Panc1 (cell line): Measurements from ENCODE around the gene FAM163B. TPM values are rescaled to one million over a fixed set of nuclear protein-coding genes. Genes with fewer than 3 reads are reported as not detected.

Source experiments
- ATAC-seq: fragments of 200-7000 bp; cut with Tn5 transposase; 2 replicates; pipeline ENCODE4 v1.9.1; 2020; ENCODE audit warnings: mild to moderate bottlenecking, moderate library complexity
- Bru-seq: library from RNA; stranded (reverse); fragments of 400-500 nt; gene quantifications from one replicate; lab custom pipeline; 2021; lab: Mats Ljungman, UMichigan
- BruChase-seq, 2 experiments: library from RNA; stranded (reverse); fragments of 400-500 nt; gene quantifications; one replicate each; lab custom pipeline; 2021; lab: Mats Ljungman, UMichigan
- BruUV-seq: library from RNA; stranded (reverse); fragments of 400-500 nt; replicated peaks from 2 replicates; lab custom pipeline; 2021; lab: Mats Ljungman, UMichigan
- CTCF ChIA-PET: fragments of 300-600 bp; sonication (Branson Sonifier 250); formaldehyde crosslinking; loops from one replicate; lab custom pipeline; 2022; ENCODE audit warnings: antibody characterized with exemption; lab: Charles Lee
- POLR2A ChIA-PET: fragments of 300-600 bp; sonication (Branson Sonifier 250); formaldehyde crosslinking; loops from one replicate; lab custom pipeline; 2022; ENCODE audit warnings: antibody characterized with exemption; lab: Charles Lee
- DNase-seq: peaks from one replicate; pipeline ENCODE4 v3.0.0-alpha.2; 2010; ENCODE audit warnings: low read depth, low spot score
- H3K27ac ChIP-seq: 2 replicates; pipeline ENCODE4 v1.5.1; 2011; ENCODE audit warnings: mild to moderate bottlenecking, low read length, inconsistent platforms
- H3K27me3 ChIP-seq: fragments of 200-500 bp; sonication (Bioruptor generic); 2 replicates; pipeline ENCODE4 v1.6.0; 2014; ENCODE audit warnings: low read length, inconsistent platforms; ENCODE audit not compliant: control insufficient read depth, insufficient read depth
- H3K36me3 ChIP-seq: fragments of 200-500 bp; sonication (Bioruptor generic); 2 replicates; pipeline ENCODE4 v1.5.1; 2014; ENCODE audit warnings: inconsistent platforms, mild to moderate bottlenecking, low read length, moderate library complexity; ENCODE audit not compliant: control insufficient read depth, insufficient read depth
- H3K4me1 ChIP-seq: 2 replicates; pipeline ENCODE4 v1.5.1; 2011; ENCODE audit warnings: inconsistent platforms, mild to moderate bottlenecking, low read length, moderate library complexity; ENCODE audit not compliant: control insufficient read depth, insufficient read depth
- H3K4me3 ChIP-seq, 2 experiments: 2 replicates each; pipeline ENCODE4 v1.5.1; 2011 to 2012; ENCODE audit warnings: low read depth in 2 of 2, low read length in 2 of 2, mild to moderate bottlenecking in 2 of 2, inconsistent platforms in 1 of 2, moderate library complexity in 1 of 2
- H3K9me3 ChIP-seq: fragments of 200-500 bp; sonication (Bioruptor generic); 2 replicates; pipeline ENCODE4 v1.5.1; 2014; ENCODE audit warnings: low read depth, mild to moderate bottlenecking, inconsistent platforms, low read length, moderate library complexity; ENCODE audit not compliant: control insufficient read depth, insufficient read depth
- POLR2AphosphoS5 ChIP-seq: IDR thresholded peaks from 2 replicates; pipeline ENCODE4 v1.6.1; 2012; ENCODE audit warnings: mild to moderate bottlenecking, low read depth, low read length, moderate library complexity
- SIN3A ChIP-seq: IDR thresholded peaks from 2 replicates; pipeline ENCODE4 v1.6.1; 2012; ENCODE audit warnings: low read depth, mild to moderate bottlenecking, low read length, moderate library complexity, borderline replicate concordance; ENCODE audit not compliant: insufficient read depth
- TCF7L2 ChIP-seq: IDR thresholded peaks from 2 replicates; pipeline ENCODE4 v1.6.1; 2011; ENCODE audit warnings: mild to moderate bottlenecking, low read depth, low read length, inconsistent platforms
- in situ Hi-C: cut with HindIII; loops from 2 replicates; pipeline ENCODE4 v1.10.0; 2016; ENCODE audit warnings: low sequenced_read_pairs, low pct_unique_long_range_greater_than_20kb
- intact Hi-C: fragments of 100-400 bp; cut with micrococcal nuclease; formaldehyde crosslinking; loops from one replicate; pipeline ENCODE4 v1.10.0; 2022; ENCODE audit not compliant: unreplicated experiment
- long read RNA-seq: library from polyadenylated mRNA; unstranded; transcript quantifications from one replicate; pipeline ENCODE4 v2.0.0, GENCODE V29; 2021; ENCODE audit not compliant: unreplicated experiment
- polyA plus RNA-seq: library from polyadenylated mRNA; unstranded; fragments of >200 nt; gene quantifications from one replicate; pipeline ENCODE4 v1.2.1, GENCODE V29; 2012; ENCODE audit warnings: missing spikeins; ENCODE audit not compliant: insufficient read length
- total RNA-seq: library from RNA; stranded (reverse); gene quantifications from one replicate; pipeline ENCODE4 v1.2.1, GENCODE V29; 2021; ENCODE audit not compliant: unreplicated experiment
- TF ChIP-seq, protein P1 (sequence below), 2 experiments: IDR thresholded peaks; 2 replicates each; pipeline ENCODE4 v1.6.1; 2011 to 2012; ENCODE audit warnings: low read depth in 2 of 2, control low read depth in 1 of 2, low read length in 1 of 2, mild to moderate bottlenecking in 1 of 2, moderate library complexity in 1 of 2; ENCODE audit not compliant: insufficient read depth in 1 of 2
- TF ChIP-seq, protein P2 (sequence below): fragments of 450-650 bp; IDR thresholded peaks from 2 replicates; pipeline ENCODE4 v1.5.1; 2017; ENCODE audit warnings: mild to moderate bottlenecking

Gene FAM163B
- total RNA-seq: not detected
- not detected for polyA plus RNA-seq
- not detected for Bru-seq, nascent RNA
- not detected for BruChase-seq, experiment 1, labeled RNA remaining after a 2-hour chase
- not detected for BruChase-seq, experiment 2, labeled RNA remaining after a 6-hour chase
- long read RNA-seq: 0 reads

DNA sequence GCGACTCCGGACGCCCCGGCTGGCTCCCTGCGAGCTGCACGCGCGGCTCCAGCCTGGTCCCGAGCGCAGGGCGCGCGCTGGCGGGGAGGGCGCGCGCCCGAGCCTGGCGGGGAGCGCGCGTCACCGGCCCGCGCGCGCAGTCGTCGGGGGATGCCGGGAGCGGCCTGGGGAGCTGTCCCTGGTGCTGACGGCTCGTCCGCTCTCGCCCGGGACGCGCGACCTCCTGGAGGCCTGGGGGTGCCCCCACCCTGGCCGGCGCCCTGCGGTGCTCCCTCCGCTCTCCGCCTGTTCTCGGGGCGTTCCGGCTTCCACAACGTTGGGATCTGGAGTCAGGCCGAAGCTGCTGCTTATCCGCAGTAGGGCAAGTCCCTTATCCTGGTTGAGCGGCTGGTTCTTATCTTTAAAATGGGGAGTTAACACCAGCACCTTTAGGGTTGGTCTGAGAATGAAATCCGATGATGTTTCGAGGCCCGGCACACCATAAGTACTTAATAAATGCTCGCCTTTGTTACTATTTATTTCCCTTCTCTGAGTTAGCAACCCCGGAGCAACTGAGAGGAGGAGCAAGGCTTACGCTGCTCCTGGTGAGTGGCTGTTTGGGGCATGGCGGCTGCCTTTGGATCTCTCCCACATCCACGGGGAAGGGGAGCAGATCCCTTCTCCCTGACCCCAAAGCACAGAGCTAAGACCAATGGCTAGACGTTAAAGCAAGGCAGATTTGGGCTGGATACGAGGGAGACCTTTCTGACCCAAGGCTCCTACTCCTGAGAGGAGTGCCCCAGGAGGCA, at the start of gene FAM163B:
Gene FAM163B, minus strand, starts transcription at position 79 of the 788 bp plus-strand sequence. CDS start 29,166 bp downstream, outside the sequence.
- intact Hi-C loops: no loop called here
- CTCF ChIA-PET: no interaction called here
- TF ChIP-seq, protein P1, sequence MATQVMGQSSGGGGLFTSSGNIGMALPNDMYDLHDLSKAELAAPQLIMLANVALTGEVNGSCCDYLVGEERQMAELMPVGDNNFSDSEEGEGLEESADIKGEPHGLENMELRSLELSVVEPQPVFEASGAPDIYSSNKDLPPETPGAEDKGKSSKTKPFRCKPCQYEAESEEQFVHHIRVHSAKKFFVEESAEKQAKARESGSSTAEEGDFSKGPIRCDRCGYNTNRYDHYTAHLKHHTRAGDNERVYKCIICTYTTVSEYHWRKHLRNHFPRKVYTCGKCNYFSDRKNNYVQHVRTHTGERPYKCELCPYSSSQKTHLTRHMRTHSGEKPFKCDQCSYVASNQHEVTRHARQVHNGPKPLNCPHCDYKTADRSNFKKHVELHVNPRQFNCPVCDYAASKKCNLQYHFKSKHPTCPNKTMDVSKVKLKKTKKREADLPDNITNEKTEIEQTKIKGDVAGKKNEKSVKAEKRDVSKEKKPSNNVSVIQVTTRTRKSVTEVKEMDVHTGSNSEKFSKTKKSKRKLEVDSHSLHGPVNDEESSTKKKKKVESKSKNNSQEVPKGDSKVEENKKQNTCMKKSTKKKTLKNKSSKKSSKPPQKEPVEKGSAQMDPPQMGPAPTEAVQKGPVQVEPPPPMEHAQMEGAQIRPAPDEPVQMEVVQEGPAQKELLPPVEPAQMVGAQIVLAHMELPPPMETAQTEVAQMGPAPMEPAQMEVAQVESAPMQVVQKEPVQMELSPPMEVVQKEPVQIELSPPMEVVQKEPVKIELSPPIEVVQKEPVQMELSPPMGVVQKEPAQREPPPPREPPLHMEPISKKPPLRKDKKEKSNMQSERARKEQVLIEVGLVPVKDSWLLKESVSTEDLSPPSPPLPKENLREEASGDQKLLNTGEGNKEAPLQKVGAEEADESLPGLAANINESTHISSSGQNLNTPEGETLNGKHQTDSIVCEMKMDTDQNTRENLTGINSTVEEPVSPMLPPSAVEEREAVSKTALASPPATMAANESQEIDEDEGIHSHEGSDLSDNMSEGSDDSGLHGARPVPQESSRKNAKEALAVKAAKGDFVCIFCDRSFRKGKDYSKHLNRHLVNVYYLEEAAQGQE (IDR thresholded peaks at IDR 0.05; ENCODE audit: insufficient read depth in 1 of 2, low read depth in 2 of 2, low read length in 1 of 2): peak in 1 of 2 experiments; percentile 84
- no peak for TF ChIP-seq TCF7L2
- BruUV-seq: no TSS peak
- Histone ChIP-seq H3K36me3 (no peaks in the 10 kb centered on the region), H3K27ac (no peak within 1 kb of the TSS), H3K4me3 (no peak within 1 kb of the TSS), H3K9me3 (no peaks in the 10 kb centered on the region), H3K27me3 (peaks cover 4% of the 10 kb centered on the region; the same call in 1 of the 2 replicates), H3K4me1 (no peaks in the 10 kb centered on the region)
- ATAC-seq (no peak), DNase-seq (no peak)
- POLR2A ChIA-PET: no interaction called here
- in situ Hi-C loops: no loop called here

DNA sequence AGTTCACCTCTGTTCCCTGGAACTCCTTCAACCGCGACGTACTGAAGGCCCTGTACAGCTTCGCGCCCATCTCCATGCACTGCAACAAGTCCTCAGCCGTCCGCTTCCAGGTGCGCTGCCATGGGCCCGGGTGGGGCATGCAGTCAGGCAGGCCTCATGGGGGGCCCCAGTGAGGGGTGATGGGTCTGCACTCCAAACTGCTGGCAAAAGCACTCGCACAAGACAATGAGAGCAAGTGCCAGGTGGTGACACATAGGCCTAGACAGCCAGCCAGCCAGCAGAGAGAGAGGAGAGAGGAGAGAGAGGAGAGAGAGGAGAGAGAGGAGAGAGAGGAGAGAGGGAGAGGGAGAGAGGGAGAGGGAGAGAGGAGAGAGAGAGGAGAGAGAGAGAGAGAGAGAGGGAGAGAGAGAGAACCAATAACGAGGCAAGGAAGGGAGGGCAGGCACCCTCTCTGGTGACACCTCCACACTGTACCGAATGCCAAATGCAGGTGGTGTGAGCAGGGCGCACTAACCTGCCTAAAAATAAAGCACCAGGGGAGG, 48.0 kb upstream of the FAM163B start:
- no peak overlapping the region for H3K4me3 ChIP-seq
- intact Hi-C loops: no loop called here
- H3K4me1 ChIP-seq: no peaks in the 10 kb centered on the region
- H3K27ac ChIP-seq: no peak overlapping the region
- no peaks in the 10 kb centered on the region for H3K36me3 ChIP-seq
- no peak for DNase-seq
- in situ Hi-C loops: no loop called here
- no peak for ATAC-seq
- H3K9me3 ChIP-seq: no peaks in the 10 kb centered on the region
- H3K27me3 ChIP-seq: no peaks in the 10 kb centered on the region; the same call in 1 of the 2 replicates
- no TSS peak for BruUV-seq
- CTCF ChIA-PET: no interaction called here
- no peak for TF ChIP-seq SIN3A
- TF ChIP-seq TCF7L2: no peak
- no peak for TF ChIP-seq POLR2AphosphoS5
- TF ChIP-seq, protein P1 (IDR thresholded peaks at IDR 0.05; ENCODE audit: insufficient read depth in 1 of 2, low read depth in 2 of 2, low read length in 1 of 2): no peak
- TF ChIP-seq, protein P2, sequence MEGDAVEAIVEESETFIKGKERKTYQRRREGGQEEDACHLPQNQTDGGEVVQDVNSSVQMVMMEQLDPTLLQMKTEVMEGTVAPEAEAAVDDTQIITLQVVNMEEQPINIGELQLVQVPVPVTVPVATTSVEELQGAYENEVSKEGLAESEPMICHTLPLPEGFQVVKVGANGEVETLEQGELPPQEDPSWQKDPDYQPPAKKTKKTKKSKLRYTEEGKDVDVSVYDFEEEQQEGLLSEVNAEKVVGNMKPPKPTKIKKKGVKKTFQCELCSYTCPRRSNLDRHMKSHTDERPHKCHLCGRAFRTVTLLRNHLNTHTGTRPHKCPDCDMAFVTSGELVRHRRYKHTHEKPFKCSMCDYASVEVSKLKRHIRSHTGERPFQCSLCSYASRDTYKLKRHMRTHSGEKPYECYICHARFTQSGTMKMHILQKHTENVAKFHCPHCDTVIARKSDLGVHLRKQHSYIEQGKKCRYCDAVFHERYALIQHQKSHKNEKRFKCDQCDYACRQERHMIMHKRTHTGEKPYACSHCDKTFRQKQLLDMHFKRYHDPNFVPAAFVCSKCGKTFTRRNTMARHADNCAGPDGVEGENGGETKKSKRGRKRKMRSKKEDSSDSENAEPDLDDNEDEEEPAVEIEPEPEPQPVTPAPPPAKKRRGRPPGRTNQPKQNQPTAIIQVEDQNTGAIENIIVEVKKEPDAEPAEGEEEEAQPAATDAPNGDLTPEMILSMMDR: no peak
- POLR2A ChIA-PET: no interaction called here
